Measurements from ENCODE around the gene ACKR3.

The ACKR3 gene

GRCh38 chr2:236549165-236549564 lies 20.5 kb upstream of the ACKR3 start:
- no peak for DNase-seq (ENCODE audit: low read depth in 2 of 2)

- DNase-seq (ENCODE audit: low read depth in 2 of 2), result no peak
These were observed 19.3 kb upstream of the ACKR3 start for GRCh38 chr2:236550290-236550689.

GRCh38 chr2:236550701-236551465 lies 18.7 kb upstream of the ACKR3 start:
- DNase-seq (ENCODE audit: low read depth in 2 of 2), result no peak

- no peak for DNase-seq (ENCODE audit: low read depth in 2 of 2)
These were observed 18.0 kb upstream of the ACKR3 start for GRCh38 chr2:236551471-236552211.

GRCh38 chr2:236552212-236552542 lies 17.4 kb upstream of the ACKR3 start:
- no peak for DNase-seq (ENCODE audit: low read depth in 2 of 2)

- no peak for DNase-seq (ENCODE audit: low read depth in 2 of 2)
These were observed 16.9 kb upstream of the ACKR3 start for GRCh38 chr2:236552581-236553363.

GRCh38 chr2:236553522-236553921 lies 16.1 kb upstream of the ACKR3 start:
- DNase-seq (ENCODE audit: low read depth in 2 of 2), result no peak

GRCh38 chr2:236554629-236555282 lies 14.9 kb upstream of the ACKR3 start:
- DNase-seq (ENCODE audit: low read depth in 2 of 2), result no peak

GRCh38 chr2:236555481-236555880 lies 14.1 kb upstream of the ACKR3 start:
- DNase-seq (ENCODE audit: low read depth in 2 of 2), result no peak

- DNase-seq (ENCODE audit: low read depth in 2 of 2), result no peak
These were observed 12.2 kb upstream of the ACKR3 start for GRCh38 chr2:236557306-236558030.

- DNase-seq (ENCODE audit: low read depth in 2 of 2), result no peak
These were observed 11.6 kb upstream of the ACKR3 start for GRCh38 chr2:236558036-236558435.

GRCh38 chr2:236558993-236559978 lies 10.3 kb upstream of the ACKR3 start:
- no peak for DNase-seq (ENCODE audit: low read depth in 2 of 2)

GRCh38 chr2:236561874-236562273 lies 7.8 kb upstream of the ACKR3 start:
- DNase-seq (ENCODE audit: low read depth in 2 of 2), result no peak

GRCh38 chr2:236562434-236562833 lies 7.2 kb upstream of the ACKR3 start:
- no peak for DNase-seq (ENCODE audit: low read depth in 2 of 2)

- no peak for DNase-seq (ENCODE audit: low read depth in 2 of 2)
These were observed 5.7 kb upstream of the ACKR3 start for GRCh38 chr2:236563953-236564352.

- no peak for DNase-seq (ENCODE audit: low read depth in 2 of 2)
These were observed 4.4 kb upstream of the ACKR3 start for GRCh38 chr2:236565212-236565611.

GRCh38 chr2:236565879-236566402 lies 3.7 kb upstream of the ACKR3 start:
- DNase-seq (ENCODE audit: low read depth in 2 of 2), result no peak

GRCh38 chr2:236566596-236566995 lies 3.0 kb upstream of the ACKR3 start:
- DNase-seq (ENCODE audit: low read depth in 2 of 2), result no peak

- DNase-seq (ENCODE audit: low read depth in 2 of 2), result peak in 1 of 2 donors; percentile 29
These were observed 1.3 kb upstream of the ACKR3 start for GRCh38 chr2:236568068-236568921.
